GM12892 (cell line): ENCODE results near the gene SLC27A6.

ENCODE experiments used
- POLR2A ChIP-seq: IDR thresholded peaks from 2 replicates; pipeline ENCODE4 v1.6.1; 2011; ENCODE audit warnings: low read depth, low read length, control low read depth
- POLR2AphosphoS5 ChIP-seq: IDR thresholded peaks from 2 replicates; pipeline ENCODE4 v1.6.1; 2011; ENCODE audit warnings: low read depth, low read length, control low read depth

DNA sequence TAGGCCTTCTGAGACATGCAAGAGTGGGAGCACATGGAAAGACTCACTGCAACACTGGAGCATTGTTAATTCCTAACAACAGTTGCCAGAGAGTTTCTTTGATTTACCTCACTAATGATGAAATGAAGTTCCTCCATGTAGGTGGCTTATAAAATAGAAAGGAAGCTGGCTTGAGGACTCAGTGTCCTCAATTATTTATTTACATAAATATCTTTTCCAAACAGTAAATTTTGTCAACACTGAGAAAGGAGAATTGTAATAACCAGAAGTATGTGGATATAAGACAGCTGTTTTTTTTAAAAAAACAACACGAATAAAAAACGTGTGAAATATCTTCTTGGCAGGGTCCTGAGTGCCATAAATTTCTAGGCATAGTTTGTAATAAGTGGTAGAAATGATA lies 9.1 kb upstream of the SLC27A6 start:
- TF ChIP-seq POLR2AphosphoS5: no peak
- no peak for TF ChIP-seq POLR2A
